K562 (cell line): ENCODE data around the gene CEMIP.

Experiments used
- KAT8 ChIP-seq: fragments of 450-650 bp; IDR thresholded peaks from 2 replicates; pipeline ENCODE4 v1.6.1; 2016; ENCODE audit warnings: low read depth, mild to moderate bottlenecking
- NONO ChIP-seq, 2 experiments: fragments of 200-400 bp in 1 of 2; fragments of 450-650 bp in 1 of 2; formaldehyde crosslinking in 1 of 2; IDR thresholded peaks; 2 replicates each; pipeline ENCODE4 v1.6.1; 2017; ENCODE audit warnings: low read depth in 2 of 2, mild to moderate bottlenecking in 2 of 2, moderate library complexity in 2 of 2, low read length in 1 of 2
- SETDB1 ChIP-seq: IDR thresholded peaks from one replicate; pipeline ENCODE4 v1.6.1; 2012; ENCODE audit warnings: low read length, control low read depth, inconsistent platforms
- SIN3A ChIP-seq, 2 experiments: fragments of 150-350 bp in 1 of 2; IDR thresholded peaks; 2 replicates each; pipeline ENCODE4 v1.6.1; 2011 to 2016; ENCODE audit warnings: borderline replicate concordance in 2 of 2, low read depth in 2 of 2, low read length in 2 of 2, mild to moderate bottlenecking in 2 of 2, moderate library complexity in 2 of 2; ENCODE audit not compliant: control insufficient read depth in 1 of 2
- SP1 ChIP-seq: sonication (generic); formaldehyde crosslinking; IDR thresholded peaks from 2 replicates; pipeline ENCODE4 v1.8.1; 2022; ENCODE audit warnings: mild to moderate bottlenecking, missing genetic modification reagents
- SRSF9 ChIP-seq: fragments of 200-400 bp; formaldehyde crosslinking; IDR thresholded peaks from 2 replicates; pipeline ENCODE4 v1.6.1; 2017; ENCODE audit warnings: low read depth, low read length, borderline replicate concordance
- TAF1 ChIP-seq: IDR thresholded peaks from 2 replicates; pipeline ENCODE4 v1.6.1; 2011; ENCODE audit warnings: mild to moderate bottlenecking, low read length, moderate library complexity; ENCODE audit not compliant: insufficient read depth, control insufficient read depth, severe bottlenecking; ENCODE audit errors: extremely low read depth
- TCF7 ChIP-seq: sonication (generic); IDR thresholded peaks from 2 replicates; pipeline ENCODE4 v1.6.1; 2016; ENCODE audit warnings: antibody characterized with exemption, borderline replicate concordance
- TSC22D4 ChIP-seq: fragments of 450-650 bp; IDR thresholded peaks from 2 replicates; pipeline ENCODE4 v1.6.1; 2016; ENCODE audit warnings: missing genetic modification characterization, missing biosample characterization, control low read depth
- U2AF2 ChIP-seq: fragments of 200-400 bp; formaldehyde crosslinking; optimal IDR thresholded peaks from 2 replicates; pipeline ENCODE3; 2017; ENCODE audit warnings: low read depth, mild to moderate bottlenecking, low read length
- USF1 ChIP-seq: sonication (generic); formaldehyde crosslinking; IDR thresholded peaks from 2 replicates; pipeline ENCODE4 v1.9.0; 2022; ENCODE audit warnings: mild to moderate bottlenecking, missing genetic modification reagents
- TF ChIP-seq, protein P1 (sequence below), 3 experiments: IDR thresholded peaks in 2 of 3; conservative IDR thresholded peaks in 1 of 3; 2 replicates each; pipeline ENCODE4 v1.5.1; 2011 to 2012; ENCODE audit warnings: low read length in 3 of 3, mild to moderate bottlenecking in 3 of 3, control low read depth in 2 of 3, improper control_type of control experiment in 1 of 3, inconsistent platforms in 1 of 3, low read depth in 1 of 3, mixed read lengths in 1 of 3, moderate library complexity in 1 of 3; ENCODE audit not compliant: insufficient read depth in 2 of 3
- TF ChIP-seq, protein P2 (sequence below), 2 experiments: fragments of 450-650 bp; IDR thresholded peaks; 2 replicates each; pipeline ENCODE4 v1.6.1; 2016
- TF ChIP-seq, protein P3 (sequence below): fragments of 450-650 bp; formaldehyde crosslinking; IDR thresholded peaks from 2 replicates; pipeline ENCODE4 v1.4.0; 2022; ENCODE audit warnings: mild to moderate bottlenecking, moderate library complexity

DNA sequence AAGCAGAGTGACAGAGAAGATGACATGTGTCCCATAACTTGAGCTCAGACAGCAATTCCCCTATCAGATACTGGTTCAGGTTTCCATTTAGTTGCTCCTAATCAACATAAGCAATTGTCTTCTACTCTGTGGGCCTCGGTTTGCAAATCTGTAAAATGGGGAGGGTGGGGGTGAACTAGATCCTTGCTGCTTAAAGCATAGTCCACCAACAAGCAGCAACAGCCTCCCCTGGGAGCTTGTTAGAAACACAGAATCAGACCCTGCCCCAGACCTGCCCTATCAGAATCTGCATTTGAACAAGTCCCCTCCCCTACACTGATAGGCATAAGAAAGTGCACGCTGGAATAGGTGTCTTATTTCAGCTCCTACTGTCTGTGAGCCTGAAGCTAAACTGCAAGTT, 87.8 kb downstream of the CEMIP start:
- TF ChIP-seq, protein P1, sequence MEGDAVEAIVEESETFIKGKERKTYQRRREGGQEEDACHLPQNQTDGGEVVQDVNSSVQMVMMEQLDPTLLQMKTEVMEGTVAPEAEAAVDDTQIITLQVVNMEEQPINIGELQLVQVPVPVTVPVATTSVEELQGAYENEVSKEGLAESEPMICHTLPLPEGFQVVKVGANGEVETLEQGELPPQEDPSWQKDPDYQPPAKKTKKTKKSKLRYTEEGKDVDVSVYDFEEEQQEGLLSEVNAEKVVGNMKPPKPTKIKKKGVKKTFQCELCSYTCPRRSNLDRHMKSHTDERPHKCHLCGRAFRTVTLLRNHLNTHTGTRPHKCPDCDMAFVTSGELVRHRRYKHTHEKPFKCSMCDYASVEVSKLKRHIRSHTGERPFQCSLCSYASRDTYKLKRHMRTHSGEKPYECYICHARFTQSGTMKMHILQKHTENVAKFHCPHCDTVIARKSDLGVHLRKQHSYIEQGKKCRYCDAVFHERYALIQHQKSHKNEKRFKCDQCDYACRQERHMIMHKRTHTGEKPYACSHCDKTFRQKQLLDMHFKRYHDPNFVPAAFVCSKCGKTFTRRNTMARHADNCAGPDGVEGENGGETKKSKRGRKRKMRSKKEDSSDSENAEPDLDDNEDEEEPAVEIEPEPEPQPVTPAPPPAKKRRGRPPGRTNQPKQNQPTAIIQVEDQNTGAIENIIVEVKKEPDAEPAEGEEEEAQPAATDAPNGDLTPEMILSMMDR (IDR thresholded peaks at IDR 0.05 in 2 of 3, conservative IDR thresholded peaks at IDR 0.05 in 1 of 3; ENCODE audit: insufficient read depth in 2 of 3, low read depth in 1 of 3, low read length in 3 of 3) = no peak
- TF ChIP-seq SIN3A (IDR thresholded peaks at IDR 0.05; ENCODE audit: borderline replicate concordance in 2 of 2, control insufficient read depth in 1 of 2, low read depth in 2 of 2, low read length in 2 of 2) = no peak
- TF ChIP-seq TSC22D4 = no peak
- TF ChIP-seq, protein P2, sequence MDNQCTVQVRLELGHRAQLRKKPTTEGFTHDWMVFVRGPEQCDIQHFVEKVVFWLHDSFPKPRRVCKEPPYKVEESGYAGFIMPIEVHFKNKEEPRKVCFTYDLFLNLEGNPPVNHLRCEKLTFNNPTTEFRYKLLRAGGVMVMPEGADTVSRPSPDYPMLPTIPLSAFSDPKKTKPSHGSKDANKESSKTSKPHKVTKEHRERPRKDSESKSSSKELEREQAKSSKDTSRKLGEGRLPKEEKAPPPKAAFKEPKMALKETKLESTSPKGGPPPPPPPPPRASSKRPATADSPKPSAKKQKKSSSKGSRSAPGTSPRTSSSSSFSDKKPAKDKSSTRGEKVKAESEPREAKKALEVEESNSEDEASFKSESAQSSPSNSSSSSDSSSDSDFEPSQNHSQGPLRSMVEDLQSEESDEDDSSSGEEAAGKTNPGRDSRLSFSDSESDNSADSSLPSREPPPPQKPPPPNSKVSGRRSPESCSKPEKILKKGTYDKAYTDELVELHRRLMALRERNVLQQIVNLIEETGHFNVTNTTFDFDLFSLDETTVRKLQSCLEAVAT (IDR thresholded peaks at IDR 0.05) = no peak
- no peak for TF ChIP-seq USF1 (CRISPR knock-in tag)
- no peak for TF ChIP-seq NONO (IDR thresholded peaks at IDR 0.05; ENCODE audit: low read depth in 2 of 2, low read length in 1 of 2)
- no peak for TF ChIP-seq SETDB1
- TF ChIP-seq, protein P3, sequence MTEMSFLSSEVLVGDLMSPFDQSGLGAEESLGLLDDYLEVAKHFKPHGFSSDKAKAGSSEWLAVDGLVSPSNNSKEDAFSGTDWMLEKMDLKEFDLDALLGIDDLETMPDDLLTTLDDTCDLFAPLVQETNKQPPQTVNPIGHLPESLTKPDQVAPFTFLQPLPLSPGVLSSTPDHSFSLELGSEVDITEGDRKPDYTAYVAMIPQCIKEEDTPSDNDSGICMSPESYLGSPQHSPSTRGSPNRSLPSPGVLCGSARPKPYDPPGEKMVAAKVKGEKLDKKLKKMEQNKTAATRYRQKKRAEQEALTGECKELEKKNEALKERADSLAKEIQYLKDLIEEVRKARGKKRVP (CRISPR knock-in tag) = no peak
- no peak for TF ChIP-seq SRSF9
- no peak for TF ChIP-seq KAT8
- TF ChIP-seq TCF7 = no peak
- no peak for TF ChIP-seq U2AF2
- TF ChIP-seq SP1 (CRISPR knock-in tag) = no peak
- no peak for TF ChIP-seq TAF1
